ENCODE results near the gene RFXANK. TPM values are rescaled to one million over a fixed set of nuclear protein-coding genes. Genes with fewer than 3 reads are reported as not detected.
"Not testable (repeated sequence)": the region's sequence is repeated elsewhere in the genome, so short reads cannot be mapped to it uniquely, and the experiment has no call there.

RFXANK gene
- total RNA-seq, 1 donor from 2014 or later = 42.9 TPM

GRCh38 chr19:19170053-19170872, 21.8 kb upstream of the RFXANK start, which contains the start of gene MEF2B:
Gene MEF2B (minus strand): TSS chr19:19170263. CDS start chr19:19150735, 19,528 bp downstream.
- peak; percentile 78 for DNase-seq (ENCODE audit: low spot score)

GRCh38 chr19:19170873-19171672, 21.0 kb upstream of the RFXANK start:
- peak; percentile 73 for DNase-seq (ENCODE audit: low spot score)

GRCh38 chr19:19171821-19172532, 20.1 kb upstream of the RFXANK start:
- peak; percentile 60 for DNase-seq (ENCODE audit: low spot score)

- DNase-seq (ENCODE audit: low spot score) = not testable (repeated sequence)
Measured at GRCh38 chr19:19173243-19173642, 18.8 kb upstream of the RFXANK start.

- DNase-seq (ENCODE audit: low spot score) = no peak
Measured at GRCh38 chr19:19176950-19177349, 15.1 kb upstream of the RFXANK start.

GRCh38 chr19:19179548-19180441, 12.3 kb upstream of the RFXANK start:
- DNase-seq (ENCODE audit: low spot score) = no peak

- no peak for DNase-seq (ENCODE audit: low spot score)
Measured at GRCh38 chr19:19181488-19181998, 10.5 kb upstream of the RFXANK start.

- DNase-seq (ENCODE audit: low spot score) = no peak
Measured at GRCh38 chr19:19185853-19186740, 6.0 kb upstream of the RFXANK start.

GRCh38 chr19:19186742-19187141, 5.3 kb upstream of the RFXANK start:
- no peak for DNase-seq (ENCODE audit: low spot score)

- no peak for DNase-seq (ENCODE audit: low spot score)
Measured at GRCh38 chr19:19191768-19192077, 335 bp upstream of the RFXANK start.

GRCh38 chr19:19192910-19193423, 909 bp downstream of the RFXANK start:
- DNase-seq (ENCODE audit: low spot score) = no peak

- DNase-seq (ENCODE audit: low spot score) = no peak
Measured at GRCh38 chr19:19193926-19194325, 1.9 kb downstream of the RFXANK start.

- no peak for DNase-seq (ENCODE audit: low spot score)
Measured at GRCh38 chr19:19201697-19202630, 9.9 kb downstream of the RFXANK start.

GRCh38 chr19:19202707-19203011, 10.6 kb downstream of the RFXANK start:
- DNase-seq (ENCODE audit: low spot score) = peak; percentile 9

- DNase-seq (ENCODE audit: low spot score) = peak; percentile 93
Measured at GRCh38 chr19:19203012-19203856, 11.2 kb downstream of the RFXANK start, which contains the start of gene NR2C2AP. Gene NR2C2AP (minus strand): TSS chr19:19203414. CDS start chr19:19203060, 354 bp downstream.

GRCh38 chr19:19204181-19204580, 12.1 kb downstream of the RFXANK start:
- no peak for DNase-seq (ENCODE audit: low spot score)
